GM21526 (cell line): ENCODE measurements around the gene FOXN3.
"Not testable (repeated sequence)": the region's sequence is repeated elsewhere in the genome, so short reads cannot be mapped to it uniquely, and the experiment has no call there.

ENCODE experiments used
- ATAC-seq: cut with Tn5 transposase; IDR thresholded peaks from one replicate; pipeline ENCODE4 v1.9.1; 2021; ENCODE audit warnings: moderate library complexity; ENCODE audit not compliant: unreplicated experiment, low FRiP score

The FOXN3 gene

DNA sequence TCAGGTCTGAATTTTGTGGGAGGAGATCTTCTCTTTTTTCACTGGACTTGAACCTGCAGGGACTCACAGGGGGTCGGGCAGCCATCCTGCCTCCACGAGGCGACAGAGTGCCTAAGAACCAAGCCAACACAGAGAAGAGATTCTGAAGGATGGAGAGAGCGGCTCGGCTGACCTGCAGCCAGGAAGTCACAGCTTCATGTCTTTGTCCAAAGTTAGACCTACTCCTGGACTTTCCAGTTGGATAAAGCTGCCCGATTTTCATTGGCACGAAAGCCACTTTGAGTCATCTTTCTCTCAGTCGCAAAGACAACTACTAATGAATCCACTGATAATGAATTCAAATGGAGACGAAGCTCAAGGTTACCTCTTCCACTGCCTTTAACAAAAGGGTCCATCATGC is 106.8 kb downstream of the FOXN3 start:
- no peak for ATAC-seq

DNA sequence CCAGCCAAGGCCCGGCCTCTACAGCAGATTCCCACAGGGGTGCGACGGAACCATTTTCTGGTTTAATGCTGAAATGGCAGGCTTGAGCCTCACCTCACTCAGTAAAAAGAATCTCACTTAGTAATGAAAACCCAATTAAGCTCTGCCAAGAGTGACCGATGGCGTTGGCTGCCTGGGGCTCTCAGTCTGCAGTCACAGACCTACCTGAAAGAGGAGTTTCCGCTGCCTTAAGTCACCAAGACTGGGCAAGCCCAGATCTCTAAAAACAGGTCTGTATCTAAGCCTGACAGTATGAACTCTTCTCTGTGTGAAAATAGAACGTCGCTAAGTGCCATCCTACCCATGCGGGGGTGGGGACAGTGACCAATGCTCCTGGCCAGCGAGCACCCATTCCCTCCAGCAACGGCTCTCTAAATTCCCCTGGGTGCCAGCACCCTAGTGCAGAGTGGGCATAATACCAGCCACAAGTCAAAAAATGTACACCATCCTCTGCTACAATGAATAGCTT is 107.3 kb downstream of the FOXN3 start:
- no peak for ATAC-seq

GRCh38 chr14:89308232-89308959 is 108.6 kb downstream of the FOXN3 start:
- peak; percentile 28 for ATAC-seq

GRCh38 chr14:89307409-89307808 is 109.6 kb downstream of the FOXN3 start:
- no peak for ATAC-seq

DNA sequence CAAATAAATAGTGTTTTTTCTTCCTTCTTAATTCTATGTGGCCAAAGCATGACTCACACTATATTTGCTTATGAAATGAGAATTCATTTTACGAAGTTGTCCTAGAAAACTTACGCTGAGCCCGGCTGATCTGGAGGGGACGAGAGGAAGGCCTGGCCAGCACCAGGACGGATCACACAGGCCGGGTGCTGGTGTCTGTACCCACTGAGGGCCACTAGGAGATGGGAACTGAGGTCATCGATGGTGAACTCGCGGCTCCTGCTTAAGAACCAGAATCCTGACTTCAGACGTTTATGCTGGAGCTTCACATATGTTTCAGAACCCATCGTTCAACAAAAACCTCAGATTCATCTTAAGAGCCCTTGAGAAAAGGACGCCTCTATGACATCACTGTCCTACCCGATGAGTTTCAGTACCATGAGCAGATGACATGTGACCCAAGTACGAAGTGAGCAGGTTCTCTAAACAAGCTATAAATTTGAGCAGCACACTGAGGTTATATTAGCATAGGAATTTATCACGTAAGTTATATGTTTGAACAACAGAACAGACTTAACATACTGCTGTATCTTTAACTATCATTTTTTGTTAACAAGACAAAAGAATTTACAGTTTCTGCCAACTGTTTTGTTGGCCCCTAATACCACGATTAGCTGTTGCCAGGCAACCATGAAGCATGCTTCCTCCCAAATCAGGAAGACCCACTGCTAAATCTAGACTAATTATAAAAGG is 111.9 kb downstream of the FOXN3 start:
- ATAC-seq = peak; percentile 48

DNA sequence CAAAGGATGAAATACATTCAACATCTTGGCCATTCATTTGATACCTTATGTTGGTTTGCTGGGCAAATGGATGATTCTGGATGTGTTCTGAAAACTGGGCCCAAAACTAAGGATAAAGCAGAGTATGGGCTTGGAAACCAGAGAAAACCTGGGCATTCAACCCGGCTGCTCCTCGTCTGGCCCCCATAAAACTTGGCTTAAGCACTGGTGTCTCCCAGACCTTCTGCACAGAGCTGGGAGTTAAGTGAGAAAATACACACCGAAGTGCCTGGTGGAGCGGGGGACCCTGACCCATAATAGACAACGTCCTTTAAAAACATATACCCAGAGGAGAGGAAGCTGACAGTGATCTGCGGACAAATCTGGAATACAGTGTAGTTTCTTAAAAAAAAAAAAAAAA is 112.5 kb downstream of the FOXN3 start:
- ATAC-seq = no peak

- ATAC-seq = peak; percentile 53
Measured at GRCh38 chr14:89303456-89304435, 113.3 kb downstream of the FOXN3 start.

DNA sequence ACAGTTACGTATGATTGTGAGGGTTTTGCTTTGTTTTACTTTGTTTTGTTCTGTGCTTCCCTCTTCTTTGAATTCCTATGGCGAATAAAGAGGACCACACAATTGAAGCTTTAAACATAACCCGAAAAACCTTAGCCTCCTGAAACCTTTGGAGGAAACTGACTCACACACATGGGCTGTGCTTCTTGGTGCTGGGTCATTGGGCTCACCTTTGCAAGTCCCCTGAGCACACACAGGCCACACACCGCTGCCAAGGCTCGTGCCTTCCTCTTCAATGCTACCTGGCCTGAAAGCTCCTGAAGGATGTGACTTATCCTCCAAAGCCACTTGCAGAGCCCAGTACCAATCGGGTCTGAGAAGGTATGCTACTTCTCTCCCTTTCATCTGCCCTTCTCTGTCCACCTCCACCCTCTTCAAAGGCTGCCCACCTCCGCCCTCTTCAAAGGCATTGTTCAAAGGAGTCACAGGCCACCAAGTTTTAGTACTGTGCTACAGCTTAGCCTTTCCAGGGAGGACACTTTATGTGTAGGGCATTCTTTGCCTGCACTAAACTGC is 114.6 kb downstream of the FOXN3 start:
- no peak for ATAC-seq

DNA sequence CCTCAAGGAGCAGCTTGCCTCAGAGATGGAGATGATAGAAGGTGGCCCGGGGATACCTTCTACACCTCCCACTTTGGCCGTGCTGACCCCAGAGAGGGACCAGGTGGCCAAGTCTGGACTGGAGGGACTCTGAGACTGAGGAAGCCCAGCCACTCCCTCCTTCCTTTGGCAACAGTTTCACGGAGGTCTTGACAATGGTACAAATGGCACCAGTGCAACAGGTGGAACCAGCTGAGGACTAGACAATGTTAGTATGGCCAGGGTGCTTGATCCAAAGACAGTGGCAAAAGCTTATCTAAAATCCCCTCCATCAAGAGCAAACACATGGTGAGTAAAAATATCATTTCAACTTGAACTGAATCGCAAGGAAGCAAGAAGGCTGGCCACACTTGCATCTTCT is 117.4 kb downstream of the FOXN3 start:
- no peak for ATAC-seq

- no peak for ATAC-seq
Measured at GRCh38 chr14:89298056-89298834, 118.8 kb downstream of the FOXN3 start.

- ATAC-seq = no peak
Measured at GRCh38 chr14:89296281-89296745, 120.7 kb downstream of the FOXN3 start.

GRCh38 chr14:89294872-89295271 is 122.2 kb downstream of the FOXN3 start:
- no peak for ATAC-seq

DNA sequence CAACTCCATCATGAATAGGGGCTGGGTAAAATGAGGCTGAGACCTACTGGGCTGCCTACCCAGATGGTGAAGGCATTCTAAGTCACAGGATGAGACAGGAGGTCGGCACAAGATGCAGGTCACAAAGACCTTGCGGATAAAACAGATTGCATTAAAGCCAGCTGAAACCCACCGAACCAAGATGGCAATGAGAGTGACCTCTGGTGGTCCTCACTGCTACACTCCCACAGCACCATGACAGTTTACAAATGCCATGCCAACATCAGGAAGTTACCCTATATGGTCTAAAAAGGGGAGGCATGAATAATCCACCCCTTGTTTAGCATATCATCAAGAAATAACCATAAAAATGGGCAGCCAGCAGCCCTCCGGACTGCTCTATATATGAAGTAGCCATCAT is 122.6 kb downstream of the FOXN3 start:
- not testable (repeated sequence) for ATAC-seq

DNA sequence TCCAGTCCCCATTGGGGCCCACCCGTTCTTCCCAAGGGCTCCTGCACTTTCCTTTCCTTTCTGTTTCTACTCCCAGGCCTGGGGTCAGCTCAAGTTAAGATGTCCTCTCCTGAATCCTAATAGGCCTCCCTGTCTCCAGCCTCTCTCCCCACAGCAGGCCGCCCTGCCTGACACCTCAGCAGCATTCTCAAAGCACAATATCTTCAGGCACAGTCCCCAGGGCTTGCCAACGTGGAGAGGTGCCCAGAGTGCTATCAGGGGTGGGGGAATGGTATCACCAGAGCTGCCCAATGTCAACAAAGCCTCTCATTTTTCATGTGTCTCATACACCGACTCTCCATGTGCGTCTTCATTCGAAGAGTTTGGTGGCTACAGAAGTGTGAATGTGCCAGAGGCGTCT is 123.0 kb downstream of the FOXN3 start:
- ATAC-seq = no peak

DNA sequence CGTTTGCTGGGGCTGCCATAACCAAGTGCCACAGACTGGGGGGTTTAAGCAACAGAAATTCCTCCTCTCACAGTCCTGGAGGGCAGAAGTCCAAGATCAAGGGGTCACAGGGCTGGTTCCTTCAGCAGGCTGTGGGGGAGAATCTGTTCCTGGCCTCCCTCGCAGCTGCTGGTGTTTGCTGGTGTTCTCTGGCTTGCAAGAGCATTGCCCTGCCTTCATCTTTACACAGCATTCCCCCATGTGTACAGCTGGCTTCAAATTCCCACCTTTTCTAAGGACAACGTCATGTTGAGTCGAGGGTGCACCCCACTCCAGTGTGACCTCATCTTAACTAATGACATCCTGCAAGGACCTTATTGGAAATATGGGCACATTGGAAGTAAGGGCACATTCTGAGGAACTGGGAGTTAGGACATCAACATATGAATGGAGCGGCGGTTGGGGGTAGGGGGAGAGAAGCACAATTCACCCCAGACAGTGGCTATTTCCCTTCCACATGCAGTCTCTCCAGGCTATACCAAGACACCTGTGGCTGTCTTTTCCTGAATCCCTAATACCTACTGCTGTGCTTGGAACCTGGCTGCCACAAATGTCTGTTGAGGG is 123.6 kb downstream of the FOXN3 start:
- ATAC-seq = no peak

- no peak for ATAC-seq
Measured at GRCh38 chr14:89292579-89293313, 124.3 kb downstream of the FOXN3 start.

DNA sequence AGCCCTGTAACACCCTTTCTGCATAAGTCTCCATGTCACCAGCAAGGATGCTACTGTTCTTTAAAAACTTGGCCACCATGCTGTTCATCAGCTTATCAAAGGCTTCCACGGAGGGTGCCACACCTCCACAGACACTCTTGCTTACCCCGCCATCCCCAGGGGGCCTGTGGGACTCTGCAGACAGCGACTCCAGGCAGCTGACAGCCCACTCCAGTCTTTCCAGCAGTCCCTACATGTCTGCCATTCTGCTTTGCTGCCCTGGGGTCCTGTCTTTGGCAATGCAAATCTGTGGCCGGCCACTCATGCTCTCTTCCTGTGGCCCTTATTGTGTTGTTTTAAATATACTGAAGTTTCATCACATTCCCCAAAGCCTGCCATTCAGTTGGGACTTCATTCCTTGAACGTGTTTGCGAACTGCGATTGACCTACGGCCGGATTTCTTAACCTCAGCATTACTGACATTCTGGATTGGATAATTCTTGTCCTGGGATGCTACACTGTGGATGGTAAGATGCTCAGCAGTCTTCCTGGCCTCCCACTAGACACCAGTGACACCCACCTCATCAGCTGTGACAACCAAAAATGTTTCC is 125.6 kb downstream of the FOXN3 start:
- no peak for ATAC-seq

DNA sequence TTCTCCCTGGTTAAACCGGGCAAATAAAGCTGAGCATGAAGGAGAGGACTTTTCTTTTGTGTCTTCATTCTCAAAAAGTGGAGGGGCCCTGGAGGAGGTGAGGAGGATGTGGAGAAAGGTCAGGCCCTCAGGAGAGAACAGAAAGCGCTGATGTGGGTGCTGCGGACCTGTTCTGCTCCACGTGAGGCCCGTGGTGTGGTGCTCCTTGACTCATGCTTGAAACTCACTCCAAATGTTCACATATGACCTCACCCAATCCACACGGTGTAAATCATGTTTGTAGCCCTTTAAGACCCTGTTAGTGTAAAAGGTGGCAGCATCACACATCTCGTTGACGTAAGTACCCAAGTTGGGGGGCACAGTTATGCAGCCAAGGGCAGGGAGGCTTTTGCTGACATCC is 126.2 kb downstream of the FOXN3 start:
- no peak for ATAC-seq
